Sigmoid colon (tissue), 7 donors: ENCODE data around the gene UBE2Q1. TPM values are rescaled to one million over a fixed set of nuclear protein-coding genes. Genes with fewer than 3 reads are reported as not detected.
A peak's percentile ranks its signal among the peaks of the same experiment; 100 is the strongest.

Source experiments
- DNase-seq: peaks from one replicate; pipeline ENCODE4 v3.0.0-alpha.2; 2019
- H3K27ac ChIP-seq, 4 donors: fragments of 200-600 bp; sonication (generic); one replicate each; pipeline ENCODE4 v1.5.1; 2016 to 2019; ENCODE audit warnings: mild to moderate bottlenecking in 1 of 4
- H3K27me3 ChIP-seq, 3 donors: fragments of 200-600 bp; sonication (generic); one replicate each; pipeline ENCODE4 v1.5.1; 2019; ENCODE audit warnings: mild to moderate bottlenecking in 1 of 3
- H3K36me3 ChIP-seq, 4 donors: fragments of 200-600 bp; sonication (generic); one replicate each; pipeline ENCODE4 v1.5.1; 2016 to 2019
- H3K4me1 ChIP-seq, 4 donors: fragments of 200-600 bp; sonication (generic); one replicate each; pipeline ENCODE4 v1.5.1; 2017 to 2019
- H3K4me3 ChIP-seq, 4 donors: fragments of 200-600 bp; sonication (generic); one replicate each; pipeline ENCODE4 v1.5.1; 2017 to 2019; ENCODE audit warnings: mild to moderate bottlenecking in 2 of 4, moderate library complexity in 1 of 4
- H3K9me3 ChIP-seq, 4 donors: fragments of 200-600 bp in 3 of 4; sonication (generic) in 3 of 4; one replicate each; pipeline versions ENCODE4 v1.5.1 to v1.6.1; 2013 to 2019
- EP300 ChIP-seq, 4 donors: sonication (generic); formaldehyde crosslinking; IDR thresholded peaks; one replicate each; pipeline ENCODE4 v1.6.1; 2017; ENCODE audit warnings: antibody characterized with exemption in 4 of 4
- POLR2A ChIP-seq, 2 donors: fragments of 450-650 bp; IDR thresholded peaks; one replicate each; pipeline ENCODE4 v1.6.1; 2016; ENCODE audit warnings: antibody characterized with exemption in 2 of 2, mild to moderate bottlenecking in 2 of 2, moderate library complexity in 2 of 2
- POLR2AphosphoS5 ChIP-seq, 4 donors: sonication (generic); formaldehyde crosslinking; IDR thresholded peaks; one replicate each; pipeline ENCODE4 v1.6.1; 2017; ENCODE audit warnings: antibody characterized with exemption in 4 of 4
- WGBS, 2 donors: extraction: QIAGEN DNeasy Blood & Tissue Kit; methylation state at CpG; one replicate each; pipeline ENCODE4 v1.1.7; 2013; 5-methylcytosine and 5-hydroxymethylcytosine counted together
- intact Hi-C: fragments of 100-400 bp; cut with DNase I; formaldehyde crosslinking; loops from one replicate; pipeline ENCODE4 v1.15.1; 2023
- polyA plus RNA-seq, 3 donors: library from polyadenylated mRNA; stranded (reverse); fragments of 200-250 nt; gene quantifications; one replicate each; pipeline ENCODE4 v1.2.3, GENCODE V29; 2013
- total RNA-seq, 4 donors: library from RNA; depleted of rRNA; stranded (reverse); fragments of >200 nt; gene quantifications; one replicate each; pipeline ENCODE4 v1.1.0, GENCODE V29; 2016
- TF ChIP-seq, protein P1 (sequence below), 4 experiments: fragments of 450-650 bp in 3 of 4; fragments of 200-600 bp in 1 of 4; IDR thresholded peaks; one replicate each; pipeline ENCODE4 v1.5.1; 2016 to 2019; ENCODE audit warnings: antibody characterized with exemption in 4 of 4, mild to moderate bottlenecking in 3 of 4, moderate library complexity in 2 of 4
- donor health status: healthy with polysubstance abuse.
- donor health status: Bipolar disorder and iron deficiency.
- donor health status: healthy.

UBE2Q1 gene
- total and polyA plus RNA-seq, 7 donors, result 15.1 to 40.7 (median 18.9) TPM

DNA sequence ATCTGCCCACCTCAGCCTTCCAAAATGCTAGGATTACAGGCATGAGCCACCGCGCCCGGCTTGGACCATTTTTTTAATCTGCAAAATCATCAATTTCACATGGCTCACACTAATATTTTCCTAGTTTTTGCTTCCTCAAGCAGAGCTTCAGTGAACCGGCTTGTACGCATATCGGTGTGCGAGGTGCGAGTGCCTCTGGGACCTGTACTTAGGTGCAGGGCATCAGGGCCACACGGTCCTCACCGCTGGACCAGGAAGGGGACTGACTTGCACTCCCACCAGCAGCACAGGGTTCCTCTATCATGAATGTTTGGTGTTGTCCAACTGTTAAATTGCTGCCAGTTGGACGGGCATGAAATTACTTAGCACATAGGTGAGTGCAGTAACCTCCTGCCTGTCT is 40.8 kb downstream of the UBE2Q1 start:
- peaks cover 0 to 7% (median 0%) of the 10 kb centered on the region in 3 donors for H3K27me3 ChIP-seq
- H3K9me3 ChIP-seq, result no peaks in the 10 kb centered on the region
- H3K4me3 ChIP-seq, result no peak overlapping the region
- TF ChIP-seq POLR2A (IDR thresholded peaks at IDR 0.05) (no peak), POLR2AphosphoS5 (IDR thresholded peaks at IDR 0.05) (no peak), EP300 (IDR thresholded peaks at IDR 0.05) (no peak)
- TF ChIP-seq, protein P1, sequence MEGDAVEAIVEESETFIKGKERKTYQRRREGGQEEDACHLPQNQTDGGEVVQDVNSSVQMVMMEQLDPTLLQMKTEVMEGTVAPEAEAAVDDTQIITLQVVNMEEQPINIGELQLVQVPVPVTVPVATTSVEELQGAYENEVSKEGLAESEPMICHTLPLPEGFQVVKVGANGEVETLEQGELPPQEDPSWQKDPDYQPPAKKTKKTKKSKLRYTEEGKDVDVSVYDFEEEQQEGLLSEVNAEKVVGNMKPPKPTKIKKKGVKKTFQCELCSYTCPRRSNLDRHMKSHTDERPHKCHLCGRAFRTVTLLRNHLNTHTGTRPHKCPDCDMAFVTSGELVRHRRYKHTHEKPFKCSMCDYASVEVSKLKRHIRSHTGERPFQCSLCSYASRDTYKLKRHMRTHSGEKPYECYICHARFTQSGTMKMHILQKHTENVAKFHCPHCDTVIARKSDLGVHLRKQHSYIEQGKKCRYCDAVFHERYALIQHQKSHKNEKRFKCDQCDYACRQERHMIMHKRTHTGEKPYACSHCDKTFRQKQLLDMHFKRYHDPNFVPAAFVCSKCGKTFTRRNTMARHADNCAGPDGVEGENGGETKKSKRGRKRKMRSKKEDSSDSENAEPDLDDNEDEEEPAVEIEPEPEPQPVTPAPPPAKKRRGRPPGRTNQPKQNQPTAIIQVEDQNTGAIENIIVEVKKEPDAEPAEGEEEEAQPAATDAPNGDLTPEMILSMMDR (IDR thresholded peaks at IDR 0.05), result no peak
- intact Hi-C loops, result no loop called here
- H3K36me3 ChIP-seq, result no peaks in the 10 kb centered on the region
- no peak overlapping the region for H3K27ac ChIP-seq
- DNase-seq, result no peak
- WGBS, 2 donors, result 91 to 93% methylated on average over 11 of the region's 11 CpGs
- H3K4me1 ChIP-seq, result no peaks in the 10 kb centered on the region

GRCh38 chr1:154514066-154514553 is 44.4 kb downstream of the UBE2Q1 start:
- no peak for DNase-seq
- intact Hi-C loops, result no loop called here
- Histone ChIP-seq H3K27ac (no peak overlapping the region), H3K9me3 (no peaks in the 10 kb centered on the region), H3K4me1 (no peaks in the 10 kb centered on the region), H3K27me3 (peaks cover 0 to 15% (median 0%) of the 10 kb centered on the region in 3 donors), H3K36me3 (no peaks in the 10 kb centered on the region), H3K4me3 (no peak overlapping the region)
- 81 to 89% methylated on average over 7 of the region's 7 CpGs for WGBS, 2 donors
- TF ChIP-seq POLR2AphosphoS5 (IDR thresholded peaks at IDR 0.05), result no peak
- TF ChIP-seq POLR2A (IDR thresholded peaks at IDR 0.05), result no peak
- TF ChIP-seq, protein P1 (IDR thresholded peaks at IDR 0.05), result no peak
- TF ChIP-seq EP300 (IDR thresholded peaks at IDR 0.05), result no peak

DNA sequence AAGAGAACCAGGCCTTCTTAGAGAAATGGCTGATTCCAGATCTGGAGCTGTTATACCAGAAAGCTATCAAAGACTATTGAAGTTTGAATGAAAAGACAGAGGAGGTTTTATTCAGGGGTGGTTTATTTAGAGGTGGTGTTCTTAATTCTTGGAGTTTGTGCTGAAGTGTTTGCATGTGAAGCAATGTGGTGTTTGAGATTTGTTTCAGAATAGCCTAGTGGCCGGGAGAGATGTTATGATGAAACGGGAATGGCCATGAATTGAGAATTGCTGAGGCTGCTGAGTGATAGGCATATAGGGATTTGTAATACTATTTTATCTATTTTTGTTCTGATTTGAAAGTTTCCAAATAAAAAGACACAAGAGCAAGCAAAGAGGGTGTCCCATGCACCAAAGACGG is 45.7 kb downstream of the UBE2Q1 start:
- TF ChIP-seq EP300 (IDR thresholded peaks at IDR 0.05) (no peak), POLR2A (IDR thresholded peaks at IDR 0.05) (no peak), POLR2AphosphoS5 (IDR thresholded peaks at IDR 0.05) (no peak)
- TF ChIP-seq, protein P1 (IDR thresholded peaks at IDR 0.05), result no peak
- intact Hi-C loops, result no loop called here
- Histone ChIP-seq H3K27ac (no peak overlapping the region), H3K4me3 (no peak overlapping the region), H3K27me3 (peaks cover 0 to 21% (median 0%) of the 10 kb centered on the region in 3 donors), H3K36me3 (no peaks in the 10 kb centered on the region), H3K4me1 (no peaks in the 10 kb centered on the region), H3K9me3 (no peaks in the 10 kb centered on the region)
- 83 to 90% methylated on average over 3 of the region's 3 CpGs for WGBS, 2 donors
- no peak for DNase-seq

DNA sequence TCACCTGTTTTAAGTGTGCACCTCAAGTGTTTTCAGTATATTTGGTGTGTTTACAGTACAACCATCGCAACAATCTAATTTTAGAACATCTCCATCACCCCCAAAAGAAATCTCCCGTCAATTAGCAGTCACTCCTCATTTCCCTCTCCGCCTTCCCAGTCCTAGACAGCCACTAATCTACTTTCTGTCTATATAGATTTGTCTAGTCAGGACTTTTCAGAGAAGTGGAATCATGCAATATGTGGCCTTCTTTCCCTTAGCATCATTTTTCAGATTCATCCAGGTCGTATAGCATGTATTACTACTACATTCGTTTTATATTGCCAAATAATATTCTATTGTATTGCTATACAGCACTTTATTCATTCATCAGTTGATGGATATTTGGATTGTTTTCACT is 54.6 kb downstream of the UBE2Q1 start:
- Histone ChIP-seq H3K27me3 (peaks cover 32 to 70% (median 42%) of the 10 kb centered on the region in 3 donors), H3K36me3 (no peaks in the 10 kb centered on the region), H3K27ac (no peak overlapping the region), H3K4me1 (peaks cover 0 to 21% (median 16%) of the 10 kb centered on the region in 4 donors), H3K4me3 (no peak overlapping the region), H3K9me3 (peaks cover 0 to 4% (median 0%) of the 10 kb centered on the region in 4 donors)
- TF ChIP-seq EP300 (IDR thresholded peaks at IDR 0.05), result no peak
- TF ChIP-seq POLR2A (IDR thresholded peaks at IDR 0.05), result no peak
- TF ChIP-seq POLR2AphosphoS5 (IDR thresholded peaks at IDR 0.05), result no peak
- intact Hi-C loops, result no loop called here
- no peak for DNase-seq
- WGBS, 2 donors, result 66 to 86% methylated on average over 5 of the region's 5 CpGs

DNA sequence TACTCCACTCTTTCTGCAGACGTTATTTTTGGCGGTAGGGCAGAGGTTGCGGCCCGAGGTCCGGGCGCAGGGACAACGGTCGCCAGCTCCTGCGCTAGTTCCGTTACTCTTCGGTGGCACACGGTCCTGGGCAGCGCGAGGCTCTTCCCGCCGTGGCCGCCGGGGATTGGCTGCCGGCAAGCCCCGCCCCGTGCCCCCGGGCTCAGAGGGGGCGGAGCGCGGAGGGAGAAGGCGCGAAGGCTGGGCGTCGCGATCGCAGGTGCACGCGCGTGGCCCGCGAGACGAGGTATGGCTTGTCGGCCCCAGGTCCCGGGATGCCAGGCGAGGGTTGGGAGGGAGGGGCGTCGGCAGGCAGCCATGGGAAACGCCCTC is 55.7 kb downstream of the UBE2Q1 start:
- 23 to 53% methylated on average over 43 of the region's 43 CpGs for WGBS, 2 donors
- peaks cover 0 to 21% (median 16%) of the 10 kb centered on the region in 4 donors for H3K4me1 ChIP-seq
- TF ChIP-seq, protein P1 (IDR thresholded peaks at IDR 0.05), result no peak
- TF ChIP-seq EP300 (IDR thresholded peaks at IDR 0.05), result no peak
- TF ChIP-seq POLR2AphosphoS5 (IDR thresholded peaks at IDR 0.05), result no peak
- TF ChIP-seq POLR2A (IDR thresholded peaks at IDR 0.05), result no peak
- peaks cover 32 to 75% (median 42%) of the 10 kb centered on the region in 3 donors for H3K27me3 ChIP-seq
- peak overlapping the region in 2 of 4 donors; percentile 46 to 72 for H3K27ac ChIP-seq
- no peak for DNase-seq
- H3K9me3 ChIP-seq, result peaks cover 0 to 4% (median 0%) of the 10 kb centered on the region in 4 donors
- intact Hi-C loops, result no loop called here
- peak overlapping the region; percentile 22 to 52 (median 46) for H3K4me3 ChIP-seq
- no peaks in the 10 kb centered on the region for H3K36me3 ChIP-seq
